Activated CD8-positive, alpha-beta T cell treated with anti-CD3 and anti-CD28 coated beads, Interleukin-2, amount 10 ng/mL, durations not matched to agents 7 days and 5 days (primary cell): ENCODE measurements around the gene SNRPA1. TPM values are rescaled to one million over a fixed set of nuclear protein-coding genes. Genes with fewer than 3 reads are reported as not detected.

Source experiments
- ATAC-seq: fragments of 150-1000 bp; cut with Tn5 transposase; one replicate; pipeline ENCODE4 v1.10.0; 2021; ENCODE audit warnings: moderate library complexity
- CTCF ChIA-PET: fragments of 350-600 bp; sonication (Branson Sonifier 250); formaldehyde crosslinking; loops from one replicate; lab custom pipeline; 2021; ENCODE audit warnings: antibody characterized with exemption; lab: Charles Lee
- POLR2A ChIA-PET: fragments of 350-600 bp; sonication (Branson Sonifier 250); formaldehyde crosslinking; loops from one replicate; lab custom pipeline; 2021; ENCODE audit warnings: antibody characterized with exemption; lab: Charles Lee
- DNase-seq: peaks from one replicate; pipeline ENCODE4 v3.0.0-alpha.2; 2020
- H3K27ac Mint-ChIP-seq: one replicate; pipeline ENCODE4 v1.8.0; 2021; ENCODE audit warnings: mild to moderate bottlenecking, mixed read lengths
- H3K27me3 Mint-ChIP-seq: one replicate; pipeline ENCODE4 v1.8.0; 2021; ENCODE audit warnings: low read depth, mixed read lengths
- H3K36me3 Mint-ChIP-seq: one replicate; pipeline ENCODE4 v1.8.0; 2021; ENCODE audit warnings: low read depth, mixed read lengths
- H3K4me1 Mint-ChIP-seq: one replicate; pipeline ENCODE4 v1.8.0; 2021; ENCODE audit warnings: low read depth, mixed read lengths
- H3K4me3 Mint-ChIP-seq: one replicate; pipeline ENCODE4 v1.8.0; 2021; ENCODE audit warnings: mild to moderate bottlenecking, mixed read lengths
- H3K9me3 Mint-ChIP-seq: one replicate; pipeline ENCODE4 v1.8.0; 2022; ENCODE audit warnings: mixed read lengths; ENCODE audit not compliant: insufficient read depth
- total RNA-seq, 2 experiments: library from RNA; stranded (reverse); gene quantifications; one replicate each; pipeline ENCODE4 v1.2.3, GENCODE V29; 2021

Gene SNRPA1
- total RNA-seq, 2 experiments from 2014 or later = 138 to 144 TPM

DNA sequence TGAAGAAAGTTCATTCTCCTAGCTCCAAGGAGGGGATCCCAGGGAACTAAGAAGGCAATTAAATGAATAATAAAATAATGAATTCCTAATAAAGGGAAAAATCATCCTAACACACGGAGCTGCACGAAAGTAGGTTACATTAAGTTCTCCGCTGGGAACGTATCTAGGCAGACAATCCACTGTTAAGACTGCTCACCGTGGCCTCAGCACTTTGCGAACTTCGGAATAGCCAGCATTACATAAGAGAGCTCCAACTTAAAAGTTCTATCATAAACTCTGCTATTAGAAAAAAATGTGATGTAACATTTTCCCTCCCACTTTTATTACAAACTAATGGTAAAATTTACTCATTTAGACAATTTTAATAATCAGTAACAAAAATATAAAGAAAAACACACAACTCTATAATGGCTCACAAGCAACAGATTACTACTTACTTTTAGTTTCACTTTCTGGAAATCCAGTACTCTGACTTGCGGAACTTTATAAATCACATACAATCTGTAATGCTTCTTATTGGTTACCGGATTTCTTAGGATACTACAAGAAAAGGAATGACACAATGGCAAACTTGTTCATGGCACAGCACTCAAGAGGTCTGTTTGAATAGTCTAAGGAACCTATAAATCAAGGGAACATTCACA, 8.5 kb downstream of the SNRPA1 start:
- no peak for DNase-seq
- no peak overlapping the region for H3K27ac Mint-ChIP-seq
- peaks cover 35% of the 10 kb centered on the region for H3K4me1 Mint-ChIP-seq
- ATAC-seq = no peak
- ChIA-PET CTCF (interaction anchor here (1.2 to 4.7 kb wide), 6 partner anchors 28 to 369 kb away, joined by 5 to 30 read pairs (median 5); no protein-coding TSS in a partner anchor), POLR2A (interaction anchor here (4.6 kb wide), 1 partner anchor 9 kb away, joined by 30 read pairs; the partner anchor contains the start of gene SNRPA1)
- no peaks in the 10 kb centered on the region for H3K27me3 Mint-ChIP-seq
- no peaks in the 10 kb centered on the region for H3K9me3 Mint-ChIP-seq
- H3K4me3 Mint-ChIP-seq = no peak overlapping the region
- H3K36me3 Mint-ChIP-seq = peaks cover 77% of the 10 kb centered on the region

DNA sequence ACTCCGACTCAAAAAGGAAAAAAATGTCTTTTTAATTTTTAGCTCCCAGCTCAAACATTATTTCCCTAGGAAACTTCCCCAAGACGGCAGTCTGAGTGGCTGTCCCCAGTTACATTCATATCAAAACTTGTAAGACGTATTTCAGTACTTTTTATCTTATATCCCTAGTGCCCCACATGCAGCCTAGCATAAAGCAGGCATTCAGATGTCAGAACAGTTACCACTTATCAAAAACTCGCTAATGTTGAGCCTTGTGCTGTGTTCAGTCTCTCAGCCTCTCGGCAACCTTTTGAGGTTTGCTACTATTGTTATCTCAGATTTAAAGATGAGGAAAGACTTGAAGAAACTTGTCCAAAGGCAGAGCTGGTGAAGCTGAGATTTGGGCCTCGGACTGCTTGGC, 11.1 kb downstream of the SNRPA1 start:
- H3K36me3 Mint-ChIP-seq = peaks cover 80% of the 10 kb centered on the region

DNA sequence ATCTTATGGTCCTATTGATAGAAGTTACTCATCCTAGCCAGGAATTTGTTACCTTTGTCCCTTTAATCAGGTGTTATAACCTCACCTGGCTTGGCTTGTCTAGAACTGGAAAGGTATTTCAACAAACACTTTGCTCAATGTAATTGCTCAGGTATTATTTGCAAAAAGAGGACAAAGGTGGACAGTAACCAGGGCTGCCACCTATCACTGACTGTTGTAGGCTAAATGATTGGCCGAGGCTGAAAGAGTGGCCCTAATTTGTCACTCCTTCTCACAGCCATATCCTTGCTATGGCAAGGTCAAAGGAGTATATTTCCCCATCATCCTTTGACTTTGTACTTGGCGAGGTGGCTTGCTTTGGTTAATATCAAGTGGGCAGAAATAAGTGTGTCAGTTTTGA, 15.0 kb downstream of the SNRPA1 start:
- ChIA-PET CTCF (interaction anchor here (1.9 to 2.9 kb wide), 2 partner anchors 8 to 22 kb away, joined by 6 to 19 read pairs; no protein-coding TSS in a partner anchor), POLR2A (no interaction called here)
- ATAC-seq (no peak), DNase-seq (no peak)
- no peak overlapping the region for H3K4me3 Mint-ChIP-seq
- peaks cover 60% of the 10 kb centered on the region for H3K36me3 Mint-ChIP-seq
- no peak overlapping the region for H3K27ac Mint-ChIP-seq
- peaks cover 21% of the 10 kb centered on the region for H3K4me1 Mint-ChIP-seq
- no peaks in the 10 kb centered on the region for H3K27me3 Mint-ChIP-seq
- no peaks in the 10 kb centered on the region for H3K9me3 Mint-ChIP-seq

More for the DNA sequence above, 11.1 kb downstream of the SNRPA1 start:
- peaks cover 26% of the 10 kb centered on the region for H3K4me1 Mint-ChIP-seq
- no peaks in the 10 kb centered on the region for H3K27me3 Mint-ChIP-seq
- no peaks in the 10 kb centered on the region for H3K9me3 Mint-ChIP-seq
- CTCF ChIA-PET = interaction anchor here (0.9 to 4.7 kb wide), 4 partner anchors 9 to 357 kb away, joined by 3 to 30 read pairs (median 8); partner anchors contain the start of gene SNRPA1
- H3K27ac Mint-ChIP-seq = no peak overlapping the region
- DNase-seq (no peak), ATAC-seq (no peak)
- no peak overlapping the region for H3K4me3 Mint-ChIP-seq
- POLR2A ChIA-PET = interaction anchor here (0.7 to 4.6 kb wide), 3 partner anchors 10 to 67 kb away, joined by 3 to 30 read pairs (median 3); partner anchors contain the start of gene SNRPA1

- DNase-seq = no peak
- Mint-ChIP-seq H3K27ac (peak overlapping the region; percentile 47), H3K9me3 (no peaks in the 10 kb centered on the region), H3K36me3 (peaks cover 65% of the 10 kb centered on the region), H3K4me3 (peak overlapping the region; percentile 76), H3K4me1 (peaks cover 25% of the 10 kb centered on the region), H3K27me3 (no peaks in the 10 kb centered on the region)
- ChIA-PET POLR2A (interaction anchor here (1.1 to 2.0 kb wide), 3 partner anchors 11 to 17 kb away, joined by 3 to 5 read pairs (median 3); partner anchors contain the start of gene SNRPA1), CTCF (interaction anchor here (0.7 to 2.9 kb wide), 7 partner anchors 8 to 363 kb away, joined by 3 to 19 read pairs (median 3); partner anchors contain the start of gene SNRPA1)
- no peak for ATAC-seq
Observed at GRCh38 chr15:101277943-101278564, 17.0 kb downstream of the SNRPA1 start.

DNA sequence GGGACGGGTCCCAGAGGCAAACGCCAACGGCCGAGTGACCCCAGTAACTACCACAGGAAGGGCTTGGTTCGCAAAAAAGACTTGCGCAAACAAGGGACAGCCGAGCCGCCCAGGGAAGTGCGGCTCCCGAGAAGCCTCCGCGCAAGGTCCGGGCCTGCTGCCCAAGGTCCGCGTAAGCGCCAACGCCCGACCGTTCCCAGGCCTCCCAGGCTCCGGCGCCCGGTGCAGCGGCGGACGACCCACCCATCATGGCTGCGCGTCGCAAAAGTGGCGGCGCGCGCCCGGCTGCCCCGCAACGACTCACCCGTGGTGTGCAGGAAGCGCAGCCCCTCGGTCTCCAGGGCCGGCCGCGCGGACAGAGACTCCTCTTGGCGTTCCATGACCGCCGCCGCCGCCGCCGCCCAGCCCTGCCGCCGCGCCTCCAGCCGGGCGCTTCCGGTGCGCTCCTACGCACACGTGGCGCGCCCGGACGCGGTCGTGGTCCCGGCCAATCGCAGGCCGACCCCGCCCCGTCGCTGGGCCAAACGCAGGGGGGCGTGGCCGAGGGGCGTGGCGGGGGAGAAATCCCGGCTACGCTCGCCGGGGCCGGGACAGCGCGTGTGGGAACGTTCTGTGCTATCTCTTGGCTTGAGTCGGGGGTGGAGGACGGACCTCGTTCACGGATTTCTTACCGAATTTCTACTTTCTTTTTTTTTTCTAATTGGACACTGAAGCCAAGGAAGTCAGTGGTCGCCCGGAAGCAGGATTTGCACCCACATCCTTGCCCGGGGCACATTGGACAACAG, 17.8 kb downstream of the SNRPA1 start, which contains the start of gene SELENOS:
Gene SELENOS (minus strand): TSS at position 448 of the 785 bp plus-strand sequence. CDS start 68 bp downstream, at position 380.
- peak; percentile 96 for ATAC-seq
- H3K4me1 Mint-ChIP-seq = peaks cover 25% of the 10 kb centered on the region
- H3K36me3 Mint-ChIP-seq = peaks cover 64% of the 10 kb centered on the region
- no peaks in the 10 kb centered on the region for H3K9me3 Mint-ChIP-seq
- POLR2A ChIA-PET = interaction anchor here (1.2 to 1.4 kb wide), 2 partner anchors 12 to 16 kb away, joined by 3 to 4 read pairs; no protein-coding TSS in a partner anchor
- CTCF ChIA-PET = interaction anchor here (1.0 to 1.8 kb wide), 7 partner anchors 8 to 364 kb away, joined by 3 to 13 read pairs (median 5); partner anchors contain the start of gene SNRPA1
- H3K27ac Mint-ChIP-seq = peak within 1 kb of the TSS; percentile 93
- peak; percentile 90 for DNase-seq
- no peaks in the 10 kb centered on the region for H3K27me3 Mint-ChIP-seq
- peak within 1 kb of the TSS; percentile 96 for H3K4me3 Mint-ChIP-seq

GRCh38 chr15:101276501-101277037, 18.5 kb downstream of the SNRPA1 start:
- peak overlapping the region; percentile 96 for H3K4me3 Mint-ChIP-seq
- DNase-seq (peak; percentile 44), ATAC-seq (peak; percentile 29)
- H3K27ac Mint-ChIP-seq = peak overlapping the region; percentile 93
- H3K4me1 Mint-ChIP-seq = peaks cover 25% of the 10 kb centered on the region
- no peaks in the 10 kb centered on the region for H3K27me3 Mint-ChIP-seq
- H3K9me3 Mint-ChIP-seq = no peaks in the 10 kb centered on the region
- ChIA-PET POLR2A (interaction anchor here (0.9 to 1.2 kb wide), 2 partner anchors 16 to 18 kb away, joined by 4 read pairs; partner anchors contain the start of gene SNRPA1), CTCF (interaction anchor here (0.7 to 2.6 kb wide), 6 partner anchors 9 to 365 kb away, joined by 3 to 13 read pairs (median 6); no protein-coding TSS in a partner anchor)
- H3K36me3 Mint-ChIP-seq = peaks cover 60% of the 10 kb centered on the region

DNA sequence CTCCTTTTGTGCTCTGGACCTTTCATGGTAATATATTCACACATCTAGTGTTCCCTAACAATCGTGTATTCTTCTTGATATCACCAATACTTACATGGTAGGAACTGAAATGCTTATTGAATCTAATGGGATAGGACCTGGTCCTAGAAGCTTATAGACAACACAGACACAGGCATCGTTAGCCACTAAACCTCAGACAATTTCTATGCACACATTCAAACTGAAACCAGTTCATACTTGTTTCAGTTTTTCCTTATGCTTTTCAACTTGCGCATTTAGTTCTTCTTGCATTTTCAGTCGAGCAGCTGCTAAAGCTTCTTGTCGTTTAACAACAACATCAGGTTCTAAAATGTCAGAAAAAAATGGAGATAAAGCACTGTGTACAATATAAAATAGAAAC, 20.0 kb downstream of the SNRPA1 start:
- DNase-seq = no peak
- Mint-ChIP-seq H3K36me3 (peaks cover 61% of the 10 kb centered on the region), H3K9me3 (no peaks in the 10 kb centered on the region), H3K27ac (no peak overlapping the region), H3K27me3 (no peaks in the 10 kb centered on the region), H3K4me1 (peaks cover 25% of the 10 kb centered on the region), H3K4me3 (no peak overlapping the region)
- CTCF ChIA-PET = interaction anchor here (0.9 to 2.6 kb wide), 9 partner anchors 7 to 268 kb away, joined by 3 to 13 read pairs (median 3); no protein-coding TSS in a partner anchor
- no peak for ATAC-seq
- POLR2A ChIA-PET = interaction anchor here (1.0 kb wide), 1 partner anchor 9 kb away, joined by 3 read pairs; no protein-coding TSS in a partner anchor

DNA sequence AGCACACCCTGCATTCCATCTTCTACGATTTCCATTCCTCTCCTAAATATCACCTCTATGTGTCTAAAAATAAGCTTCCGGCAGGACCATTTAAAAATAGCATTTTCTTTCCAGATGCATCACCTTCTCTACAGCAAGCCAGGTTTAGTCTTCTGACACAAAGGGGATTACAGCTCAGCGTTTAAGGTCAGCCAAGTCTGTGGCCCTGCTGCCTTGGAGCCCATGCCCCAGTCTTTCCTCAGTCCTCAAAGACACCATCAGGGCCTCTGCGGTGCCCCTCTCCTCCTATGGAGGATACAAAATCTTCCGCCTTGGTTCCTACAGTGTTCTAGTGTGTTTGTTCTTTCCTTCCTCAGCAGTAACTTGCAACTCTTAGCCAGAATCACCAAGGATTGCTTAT, 21.5 kb downstream of the SNRPA1 start:
- H3K36me3 Mint-ChIP-seq = peaks cover 54% of the 10 kb centered on the region
- POLR2A ChIA-PET = interaction anchor here (0.9 kb wide), 1 partner anchor 22 kb away, joined by 4 read pairs; the partner anchor contains the start of gene CHSY1
- ATAC-seq (no peak), DNase-seq (no peak)
- no peaks in the 10 kb centered on the region for H3K9me3 Mint-ChIP-seq
- no peaks in the 10 kb centered on the region for H3K27me3 Mint-ChIP-seq
- no peak overlapping the region for H3K27ac Mint-ChIP-seq
- no peak overlapping the region for H3K4me3 Mint-ChIP-seq
- CTCF ChIA-PET = interaction anchor here (0.7 to 2.4 kb wide), 5 partner anchors 12 to 262 kb away, joined by 3 to 9 read pairs (median 3); no protein-coding TSS in a partner anchor
- H3K4me1 Mint-ChIP-seq = peaks cover 25% of the 10 kb centered on the region

DNA sequence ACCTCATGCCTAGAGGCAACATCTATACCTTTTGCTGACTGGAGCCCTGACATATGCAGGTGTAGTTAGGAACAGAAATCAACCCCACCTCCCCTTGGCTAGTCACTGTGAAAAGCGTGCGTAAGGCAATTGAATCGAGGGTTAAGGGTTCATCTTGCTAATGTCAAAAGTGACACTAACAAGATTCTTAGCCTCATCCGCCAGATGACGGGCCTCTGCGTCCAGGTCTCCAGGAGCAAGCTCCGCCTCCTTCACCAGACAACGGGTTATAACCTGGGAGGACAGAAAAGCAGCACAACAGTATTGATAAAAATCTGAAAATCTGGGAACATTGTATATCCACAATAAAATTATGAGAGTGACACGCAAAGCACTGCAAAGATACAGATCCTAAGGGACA, 22.5 kb downstream of the SNRPA1 start:
- Mint-ChIP-seq H3K4me3 (no peak overlapping the region), H3K36me3 (peaks cover 49% of the 10 kb centered on the region), H3K9me3 (no peaks in the 10 kb centered on the region), H3K27ac (no peak overlapping the region), H3K27me3 (no peaks in the 10 kb centered on the region), H3K4me1 (peaks cover 20% of the 10 kb centered on the region)
- DNase-seq (no peak), ATAC-seq (no peak)
- ChIA-PET POLR2A (interaction anchor here (0.6 to 0.9 kb wide), 2 partner anchors 21 to 66 kb away, joined by 3 to 4 read pairs; partner anchors contain the start of gene CHSY1), CTCF (interaction anchor here (0.7 to 1.8 kb wide), 3 partner anchors 13 to 16 kb away, joined by 3 to 9 read pairs (median 3); no protein-coding TSS in a partner anchor)

DNA sequence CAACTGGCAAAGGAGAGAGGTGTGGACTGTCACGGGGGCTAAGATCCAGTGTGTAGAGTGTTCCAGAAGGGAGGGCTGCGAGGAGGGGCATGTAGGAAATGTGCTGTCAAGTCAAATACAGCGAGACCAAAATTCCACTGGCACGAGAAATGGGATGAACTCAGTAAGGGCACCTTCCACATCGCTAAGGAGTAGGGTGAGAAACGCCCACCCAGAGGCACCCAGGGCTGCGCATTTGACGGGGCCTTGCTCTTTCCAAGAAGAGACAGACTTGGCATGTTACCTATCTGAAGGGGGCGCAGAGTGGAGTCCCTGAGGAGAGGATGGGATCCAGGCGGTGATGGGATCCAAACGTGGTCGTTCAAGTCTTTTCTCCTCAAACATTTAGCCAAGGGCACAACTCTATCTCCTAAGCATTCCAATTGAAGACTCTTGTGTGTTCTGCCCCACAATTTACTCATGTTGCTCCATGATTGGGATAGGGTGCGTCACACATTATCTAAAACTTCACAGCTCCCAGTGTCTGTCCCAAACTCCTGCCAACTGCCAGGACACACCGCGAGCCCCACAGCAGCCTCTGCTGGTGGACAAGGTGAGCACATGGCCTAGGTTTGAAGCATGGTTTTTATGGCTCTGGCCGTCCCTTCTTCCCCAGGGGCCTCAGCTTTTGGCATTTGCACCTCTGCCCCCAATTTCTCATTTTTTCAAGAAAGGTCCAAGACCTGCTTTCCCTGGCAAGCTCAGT, 25.4 kb downstream of the SNRPA1 start:
- CTCF ChIA-PET = interaction anchor here (2.0 kb wide), 1 partner anchor 261 kb away, joined by 6 read pairs; no protein-coding TSS in a partner anchor
- Mint-ChIP-seq H3K36me3 (peaks cover 38% of the 10 kb centered on the region), H3K27ac (no peak overlapping the region), H3K27me3 (no peaks in the 10 kb centered on the region), H3K9me3 (no peaks in the 10 kb centered on the region), H3K4me1 (peaks cover 1% of the 10 kb centered on the region), H3K4me3 (no peak overlapping the region)
- POLR2A ChIA-PET = no interaction called here
- DNase-seq (no peak), ATAC-seq (peak; percentile 39)
